Fibroblast of lung (primary cell): ENCODE results near the gene TARP.

Experiments used
- DNase-seq, 2 donors: peaks; one replicate each; pipeline versions ENCODE4 v3.0.0 to v3.0.0-alpha.2; 2010; ENCODE audit warnings: low read depth in 2 of 2
- H2AFZ ChIP-seq: 2 replicates; pipeline ENCODE4 v1.5.1; 2012; ENCODE audit warnings: low read length, control low read depth, inconsistent platforms
- H3K27ac ChIP-seq: 2 replicates; pipeline ENCODE4 v1.5.1; 2011; ENCODE audit warnings: low read length, control low read depth; ENCODE audit not compliant: insufficient read depth
- H3K27me3 ChIP-seq: 2 replicates; pipeline ENCODE4 v1.5.1; 2011; ENCODE audit warnings: mild to moderate bottlenecking, low read length; ENCODE audit not compliant: control insufficient read depth, insufficient read depth
- H3K36me3 ChIP-seq: 2 replicates; pipeline ENCODE4 v1.5.1; 2011; ENCODE audit warnings: low read length; ENCODE audit not compliant: control insufficient read depth, insufficient read depth
- H3K4me1 ChIP-seq: 2 replicates; pipeline ENCODE4 v1.5.1; 2011; ENCODE audit warnings: low read length; ENCODE audit not compliant: control insufficient read depth, insufficient read depth; ENCODE audit errors: extremely low read depth
- H3K4me2 ChIP-seq: 2 replicates; pipeline ENCODE4 v1.5.1; 2011; ENCODE audit warnings: low read length, control low read depth; ENCODE audit not compliant: insufficient read depth; ENCODE audit errors: extremely low read depth
- H3K4me3 ChIP-seq, 4 experiments: fragments of 200-600 bp in 1 of 4; sonication (generic) in 1 of 4; replicated peaks in 1 of 4; 2 replicates each; pipeline ENCODE4 v1.5.1; 2011 to 2016; ENCODE audit warnings: low read length in 4 of 4, low read depth in 3 of 4, mild to moderate bottlenecking in 3 of 4, control low read depth in 2 of 4, inconsistent platforms in 1 of 4, mixed read lengths in 1 of 4; ENCODE audit not compliant: insufficient read depth in 1 of 4; ENCODE audit errors: control extremely low read depth in 1 of 4
- H3K79me2 ChIP-seq: 2 replicates; pipeline ENCODE4 v1.5.1; 2012; ENCODE audit warnings: mild to moderate bottlenecking, low read length, inconsistent platforms; ENCODE audit not compliant: control insufficient read depth, insufficient read depth
- H3K9ac ChIP-seq: 2 replicates; pipeline ENCODE4 v1.5.1; 2011; ENCODE audit warnings: mild to moderate bottlenecking, low read length, control low read depth; ENCODE audit not compliant: insufficient read depth
- H3K9me3 ChIP-seq: 2 replicates; pipeline ENCODE4 v1.5.1; 2012; ENCODE audit warnings: low read depth, low read length; ENCODE audit not compliant: control insufficient read depth, insufficient read depth
- H4K20me1 ChIP-seq: 2 replicates; pipeline ENCODE4 v1.5.1; 2011; ENCODE audit warnings: low read length; ENCODE audit not compliant: control insufficient read depth, insufficient read depth; ENCODE audit errors: extremely low read depth
- CTCF ChIP-seq, 2 donors: IDR thresholded peaks in 1 of 2; conservative IDR thresholded peaks in 1 of 2; 1 replicate in 1 of 2; 2 replicates in 1 of 2; pipeline ENCODE4 v1.5.1; 2011 to 2012; ENCODE audit warnings: low read length in 2 of 2, control low read depth in 1 of 2, inconsistent platforms in 1 of 2, low read depth in 1 of 2, mild to moderate bottlenecking in 1 of 2
- EZH2 ChIP-seq: IDR thresholded peaks from 2 replicates; pipeline ENCODE4 v1.5.1; 2012; ENCODE audit warnings: low read length, control low read depth, mild to moderate bottlenecking; ENCODE audit errors: missing control alignments

TARP gene

DNA sequence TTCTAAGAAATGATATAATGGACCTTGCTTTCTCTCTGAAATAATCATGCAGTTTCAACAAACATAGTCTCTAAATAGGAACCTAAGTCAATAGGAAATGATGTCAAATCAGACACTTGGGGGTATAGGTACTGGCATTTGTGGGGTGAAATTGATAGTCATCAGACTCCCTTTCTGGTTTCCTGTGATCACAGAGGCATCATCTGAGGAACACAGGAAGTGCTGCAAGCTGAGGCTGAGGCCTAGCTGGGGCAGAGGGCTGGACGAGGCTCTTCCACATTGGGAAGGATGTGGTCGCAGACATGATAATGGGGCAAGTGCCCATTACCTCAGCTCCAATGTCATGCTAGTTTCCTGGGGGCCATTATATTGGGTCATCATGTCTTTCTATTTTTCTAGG, 33.5 kb upstream of the TARP start:
- Histone ChIP-seq H3K36me3 (no peaks in the 10 kb centered on the region), H3K27ac (no peak overlapping the region), H2AFZ (no peak overlapping the region), H3K9me3 (no peaks in the 10 kb centered on the region), H3K27me3 (peaks cover 4% of the 10 kb centered on the region), H3K4me1 (no peaks in the 10 kb centered on the region), H4K20me1 (no peaks in the 10 kb centered on the region), H3K79me2 (no peaks in the 10 kb centered on the region), H3K4me2 (no peak overlapping the region), H3K9ac (no peak overlapping the region), H3K4me3 (no peak overlapping the region)
- no peak for DNase-seq
- TF ChIP-seq CTCF (conservative IDR thresholded peaks at IDR 0.05 in 1 of 2, IDR thresholded peaks at IDR 0.05 in 1 of 2; ENCODE audit: low read depth in 1 of 2, low read length in 2 of 2) (no peak), EZH2 (no peak)

GRCh38 chr7:38306171-38306570, 32.7 kb upstream of the TARP start:
- H2AFZ ChIP-seq: no peak overlapping the region
- TF ChIP-seq EZH2 (no peak), CTCF (conservative IDR thresholded peaks at IDR 0.05 in 1 of 2, IDR thresholded peaks at IDR 0.05 in 1 of 2; ENCODE audit: low read depth in 1 of 2, low read length in 2 of 2) (no peak)
- H3K9me3 ChIP-seq: no peaks in the 10 kb centered on the region
- H3K27me3 ChIP-seq: peaks cover 4% of the 10 kb centered on the region
- H3K9ac ChIP-seq: no peak overlapping the region
- no peaks in the 10 kb centered on the region for H4K20me1 ChIP-seq
- H3K27ac ChIP-seq: no peak overlapping the region
- no peaks in the 10 kb centered on the region for H3K79me2 ChIP-seq
- DNase-seq: peak; percentile 33 to 53
- no peaks in the 10 kb centered on the region for H3K4me1 ChIP-seq
- H3K36me3 ChIP-seq: no peaks in the 10 kb centered on the region
- no peak overlapping the region for H3K4me3 ChIP-seq
- H3K4me2 ChIP-seq: no peak overlapping the region

- no peaks in the 10 kb centered on the region for H4K20me1 ChIP-seq
Observed at GRCh38 chr7:38303866-38304265, 30.4 kb upstream of the TARP start.

More at GRCh38 chr7:38303866-38304265, 30.4 kb upstream of the TARP start:
- Histone ChIP-seq H3K4me2 (no peak overlapping the region), H3K79me2 (no peaks in the 10 kb centered on the region), H3K27me3 (peaks cover 4% of the 10 kb centered on the region), H2AFZ (no peak overlapping the region), H3K4me1 (no peaks in the 10 kb centered on the region), H3K27ac (no peak overlapping the region), H3K36me3 (no peaks in the 10 kb centered on the region), H3K9me3 (no peaks in the 10 kb centered on the region), H3K4me3 (no peak overlapping the region), H3K9ac (no peak overlapping the region)
- TF ChIP-seq CTCF (conservative IDR thresholded peaks at IDR 0.05 in 1 of 2, IDR thresholded peaks at IDR 0.05 in 1 of 2; ENCODE audit: low read depth in 1 of 2, low read length in 2 of 2) (no peak), EZH2 (no peak)
- DNase-seq: no peak
